NT2/D1 (cell line): ENCODE results near the gene TAS2R19.

Source experiments
- DNase-seq: peaks from one replicate; pipeline ENCODE4 v3.0.0-alpha.2; 2011; ENCODE audit warnings: low read depth, low spot score
- H3K27me3 ChIP-seq: 2 replicates; pipeline ENCODE4 v1.6.0; 2011; ENCODE audit warnings: mild to moderate bottlenecking; ENCODE audit not compliant: insufficient read length, insufficient read depth
- H3K36me3 ChIP-seq: 2 replicates; pipeline ENCODE4 v1.6.1; 2011; ENCODE audit warnings: mild to moderate bottlenecking, low read length, mixed read lengths; ENCODE audit not compliant: insufficient read depth, insufficient read length
- H3K4me1 ChIP-seq: 2 replicates; pipeline ENCODE4 v1.5.1; 2011; ENCODE audit not compliant: insufficient read depth, insufficient read length
- H3K4me3 ChIP-seq: 2 replicates; pipeline ENCODE4 v1.5.1; 2011; ENCODE audit warnings: low read depth; ENCODE audit not compliant: insufficient read length
- H3K9ac ChIP-seq: 2 replicates; pipeline ENCODE4 v1.6.0; 2011; ENCODE audit warnings: low read depth; ENCODE audit not compliant: insufficient read length
- H3K9me3 ChIP-seq: 2 replicates; pipeline ENCODE4 v1.5.1; 2011; ENCODE audit warnings: mild to moderate bottlenecking, low read length; ENCODE audit not compliant: insufficient read depth
- SUZ12 ChIP-seq: IDR thresholded peaks from 2 replicates; pipeline ENCODE4 v1.6.1; 2011; ENCODE audit not compliant: insufficient read length, insufficient read depth; ENCODE audit errors: extremely low read depth
- YY1 ChIP-seq: IDR thresholded peaks from 2 replicates; pipeline ENCODE4 v1.6.1; 2011; ENCODE audit not compliant: insufficient read length, insufficient read depth
- ZNF274 ChIP-seq: IDR thresholded peaks from 2 replicates; pipeline ENCODE4 v1.6.1; 2011; ENCODE audit warnings: mild to moderate bottlenecking, low read depth, low read length

The TAS2R19 gene

DNA sequence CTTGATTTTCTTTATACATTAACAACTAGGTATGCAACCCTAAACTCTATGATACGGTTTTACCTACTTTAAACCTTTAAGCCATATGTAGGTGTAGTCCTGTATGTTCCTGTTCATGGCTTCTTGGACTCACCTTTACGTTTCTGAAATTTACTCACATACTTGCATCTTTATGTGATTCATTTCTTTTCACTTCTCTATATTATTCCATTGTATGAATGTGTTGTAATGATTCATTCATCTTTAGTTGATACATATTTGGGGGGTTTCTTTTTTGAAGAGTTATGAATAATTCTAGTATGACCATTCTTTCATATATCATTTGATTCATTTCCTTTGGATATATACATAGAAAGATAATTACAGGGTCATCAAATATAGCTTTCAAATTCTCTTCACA is 33.3 kb downstream of the TAS2R19 start:
- Histone ChIP-seq H3K9ac (no peak overlapping the region), H3K4me3 (no peak overlapping the region), H3K4me1 (no peaks in the 10 kb centered on the region), H3K9me3 (no peaks in the 10 kb centered on the region), H3K27me3 (no peaks in the 10 kb centered on the region), H3K36me3 (peaks cover 2% of the 10 kb centered on the region)
- DNase-seq = no peak
- TF ChIP-seq YY1 = no peak
- no peak for TF ChIP-seq ZNF274
- TF ChIP-seq SUZ12 = no peak

- no peak within 1 kb of the TSS for H3K9ac ChIP-seq
- DNase-seq = no peak
- TF ChIP-seq SUZ12 (no peak), YY1 (no peak), ZNF274 (no peak)
- no peaks in the 10 kb centered on the region for H3K36me3 ChIP-seq
- no peaks in the 10 kb centered on the region for H3K4me1 ChIP-seq
- no peaks in the 10 kb centered on the region for H3K9me3 ChIP-seq
- no peaks in the 10 kb centered on the region for H3K27me3 ChIP-seq
- no peak within 1 kb of the TSS for H3K4me3 ChIP-seq
Observed at GRCh38 chr12:10986812-10987211, 35.6 kb downstream of the TAS2R19 start, which contains the start of gene TAS2R50. TSS of gene TAS2R50 (minus strand) at chr12:10986912. CDS start at chr12:10986860, 52 bp downstream.

DNA sequence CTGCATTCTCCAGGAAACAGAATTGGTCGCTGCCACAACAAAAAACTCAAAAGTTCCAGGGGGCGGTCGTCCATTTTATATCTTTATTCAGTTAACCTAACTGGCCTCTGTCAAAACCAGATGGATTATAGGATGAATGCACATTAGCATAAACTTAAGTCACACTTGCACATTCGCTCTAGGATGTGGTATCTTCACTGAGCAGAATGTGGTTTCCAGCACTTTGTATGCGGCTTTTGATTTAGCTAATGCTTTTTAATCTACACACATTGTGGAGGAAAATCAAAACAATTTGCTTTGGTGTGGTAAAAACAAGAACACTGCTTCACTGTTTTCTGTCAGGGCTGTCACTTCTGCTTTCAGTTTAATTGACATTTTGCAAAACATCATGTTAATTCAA is 40.2 kb downstream of the TAS2R19 start:
- Histone ChIP-seq H3K9me3 (0 out of 2 replicates have a peak, but pooled peaks cover 4% of the 10 kb centered on the region), H3K27me3 (no peaks in the 10 kb centered on the region), H3K36me3 (no peaks in the 10 kb centered on the region), H3K4me1 (no peaks in the 10 kb centered on the region), H3K4me3 (no peak overlapping the region), H3K9ac (no peak overlapping the region)
- no peak for DNase-seq
- TF ChIP-seq YY1 (no peak), ZNF274 (no peak), SUZ12 (no peak)

DNA sequence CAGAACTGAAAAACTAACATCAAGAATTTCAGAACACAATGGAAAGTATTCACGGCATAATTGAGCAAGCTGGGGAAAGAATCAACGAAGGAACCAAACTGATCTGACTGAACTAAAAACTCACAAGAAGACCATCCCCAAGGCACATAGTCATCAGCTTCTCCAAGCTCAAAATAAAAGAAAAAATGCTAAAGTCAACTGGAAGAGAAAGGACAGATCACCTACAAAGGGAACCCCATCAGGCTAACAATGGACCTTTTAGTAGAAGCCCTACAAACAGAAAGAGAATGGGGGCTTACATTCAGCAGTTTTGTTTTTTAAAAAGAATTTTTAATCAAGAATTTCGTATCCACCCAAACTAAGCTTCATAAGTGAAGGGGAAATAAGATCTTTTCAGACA is 47.5 kb downstream of the TAS2R19 start:
- no peaks in the 10 kb centered on the region for H3K4me1 ChIP-seq
- 0 out of 2 replicates have a peak, but pooled peaks cover 4% of the 10 kb centered on the region for H3K9me3 ChIP-seq
- TF ChIP-seq ZNF274 (no peak), YY1 (no peak), SUZ12 (no peak)
- no peaks in the 10 kb centered on the region for H3K36me3 ChIP-seq
- DNase-seq = peak; percentile 51
- no peak overlapping the region for H3K9ac ChIP-seq
- no peak overlapping the region for H3K4me3 ChIP-seq
- H3K27me3 ChIP-seq = no peaks in the 10 kb centered on the region
